Neural cell (in vitro differentiated cells): Measurements from ENCODE around the gene IL12RB2. TPM values are rescaled to one million over a fixed set of nuclear protein-coding genes. Genes with fewer than 3 reads are reported as not detected.

Experiments used
- H2AFZ ChIP-seq: fragments of 200-600, 300-800 bp; sonication (generic), shearing (Covaris generic); 2 replicates; pipeline ENCODE4 v1.6.0; 2014; ENCODE audit warnings: low read depth, mild to moderate bottlenecking, antibody characterized with exemption, low read length, moderate library complexity
- H3F3A ChIP-seq: fragments of 200-600 bp; shearing (Covaris generic); 2 replicates; pipeline ENCODE4 v1.6.1; 2016; ENCODE audit warnings: mild to moderate bottlenecking, moderate library complexity, mixed read lengths, antibody characterized with exemption, low read length; ENCODE audit not compliant: insufficient read depth, poor library complexity, severe bottlenecking
- H3K27ac ChIP-seq: fragments of 200-600, 300-800 bp; sonication (generic), shearing (Covaris generic); 2 replicates; pipeline ENCODE4 v1.5.1; 2014; ENCODE audit warnings: mild to moderate bottlenecking, low read length, moderate library complexity
- H3K27me3 ChIP-seq: fragments of 300-800, 200-600 bp; sonication (generic), shearing (Covaris generic); 2 replicates; pipeline ENCODE4 v1.6.0; 2014; ENCODE audit warnings: mild to moderate bottlenecking, low read depth, low read length, moderate library complexity; ENCODE audit not compliant: insufficient read depth
- H3K36me3 ChIP-seq: fragments of 300-800, 200-600 bp; sonication (generic), shearing (Covaris generic); 2 replicates; pipeline ENCODE4 v1.5.1; 2014; ENCODE audit warnings: mild to moderate bottlenecking, antibody characterized with exemption, low read length, moderate library complexity; ENCODE audit not compliant: insufficient read depth
- H3K4me2 ChIP-seq: fragments of 300-800, 200-600 bp; sonication (generic), shearing (Covaris generic); 2 replicates; pipeline ENCODE4 v1.6.0; 2014; ENCODE audit warnings: mild to moderate bottlenecking, low read length
- H3K4me3 ChIP-seq: fragments of 300-800, 200-600 bp; sonication (generic), shearing (Covaris generic); 2 replicates; pipeline ENCODE4 v1.5.1; 2014; ENCODE audit warnings: mild to moderate bottlenecking, low read length, moderate library complexity
- H3K79me2 ChIP-seq: fragments of 200-600 bp; shearing (Covaris generic); replicated peaks from 2 replicates; pipeline ENCODE4 v1.6.0; 2014; ENCODE audit warnings: mild to moderate bottlenecking, low read length, moderate library complexity; ENCODE audit not compliant: insufficient read depth
- H3K9ac ChIP-seq: fragments of 300-800, 200-600 bp; sonication (generic), shearing (Covaris generic); 2 replicates; pipeline ENCODE4 v1.6.1; 2016; ENCODE audit warnings: mild to moderate bottlenecking, low read length, mixed read lengths
- H3K9me2 ChIP-seq: fragments of 200-600 bp; shearing (Covaris generic); 2 replicates; pipeline ENCODE4 v1.6.1; 2016; ENCODE audit warnings: mild to moderate bottlenecking, low read length, mixed read lengths; ENCODE audit not compliant: insufficient read depth
- H3K9me3 ChIP-seq: fragments of 200-600, 300-800 bp; sonication (generic), shearing (Covaris generic); 2 replicates; pipeline ENCODE4 v1.6.1; 2016; ENCODE audit warnings: mild to moderate bottlenecking, mixed run types, low read length, moderate library complexity, mixed read lengths
- H4K20me1 ChIP-seq: fragments of 200-600 bp; shearing (Covaris generic); 2 replicates; pipeline ENCODE4 v1.6.1; 2016; ENCODE audit warnings: mild to moderate bottlenecking, mixed run types; ENCODE audit not compliant: insufficient read depth
- CTCF ChIP-seq: fragments of 450-650 bp; IDR thresholded peaks from 2 replicates; pipeline ENCODE4 v1.5.1; 2014; ENCODE audit warnings: antibody characterized with exemption, mild to moderate bottlenecking, moderate library complexity; ENCODE audit not compliant: poor library complexity, severe bottlenecking
- EP300 ChIP-seq: fragments of 450-650 bp; conservative IDR thresholded peaks from 2 replicates; pipeline ENCODE4 v1.6.1; 2014; ENCODE audit warnings: antibody characterized with exemption, mild to moderate bottlenecking, moderate library complexity; ENCODE audit not compliant: poor library complexity, severe bottlenecking
- EZH2 ChIP-seq: fragments of 200-600, 300-800 bp; shearing (Covaris generic), sonication (generic); IDR thresholded peaks from 2 replicates; pipeline ENCODE4 v1.6.1; 2014; ENCODE audit warnings: antibody characterized with exemption, low read length, borderline replicate concordance, mild to moderate bottlenecking; ENCODE audit not compliant: insufficient read depth, poor library complexity, severe bottlenecking
- MXI1 ChIP-seq: fragments of 450-650 bp; conservative IDR thresholded peaks from 2 replicates; pipeline ENCODE4 v1.6.1; 2014; ENCODE audit warnings: antibody characterized with exemption, mild to moderate bottlenecking; ENCODE audit not compliant: poor library complexity, severe bottlenecking
- POLR2AphosphoS5 ChIP-seq: IDR thresholded peaks from 2 replicates; pipeline ENCODE4 v1.6.1; 2012
- RAD21 ChIP-seq: fragments of 450-650 bp; conservative IDR thresholded peaks from 2 replicates; pipeline ENCODE4 v1.6.1; 2014; ENCODE audit warnings: antibody characterized with exemption, mild to moderate bottlenecking, moderate library complexity
- REST ChIP-seq: IDR thresholded peaks from 2 replicates; pipeline ENCODE4 v1.6.1; 2012; ENCODE audit warnings: borderline replicate concordance
- SMC3 ChIP-seq: fragments of 450-650 bp; conservative IDR thresholded peaks from 2 replicates; pipeline ENCODE4 v1.6.1; 2014; ENCODE audit warnings: antibody characterized with exemption, mild to moderate bottlenecking, moderate library complexity; ENCODE audit not compliant: poor library complexity
- TAF1 ChIP-seq: IDR thresholded peaks from 2 replicates; pipeline ENCODE4 v1.6.1; 2012; ENCODE audit warnings: low read depth
- polyA plus RNA-seq: library from polyadenylated mRNA; depleted of rRNA; stranded (reverse); fragments of >200 nt; gene quantifications from 2 replicates; pipeline ENCODE4 v1.2.3, GENCODE V29; 2014

The IL12RB2 gene
- polyA plus RNA-seq, 1 donor from 2014 or later, result not detected

DNA sequence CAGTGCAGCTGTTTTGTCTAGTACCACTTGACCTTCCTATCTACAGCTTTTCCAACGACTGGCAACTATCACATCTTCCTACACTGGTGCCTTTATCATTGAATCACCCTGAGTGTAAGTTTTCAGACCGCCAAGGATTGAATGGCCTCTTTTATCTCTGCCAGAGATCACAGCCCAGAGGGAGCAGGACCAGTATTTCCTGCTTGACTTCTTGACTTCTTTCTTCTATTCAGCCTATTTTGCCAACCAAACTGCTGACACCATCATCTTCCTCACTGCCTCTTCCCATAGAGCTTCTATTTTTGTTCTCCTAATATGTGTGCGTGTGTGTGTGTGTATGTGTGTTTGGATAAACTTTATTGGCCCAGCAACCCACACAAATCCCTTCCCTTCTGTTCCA, 68.7 kb downstream of the IL12RB2 start:
- Histone ChIP-seq H3K36me3 (no peaks in the 10 kb centered on the region), H3K9me2 (no peaks in the 10 kb centered on the region), H3K27ac (no peak overlapping the region), H3K27me3 (no peaks in the 10 kb centered on the region), H3F3A (no peaks in the 10 kb centered on the region), H4K20me1 (no peaks in the 10 kb centered on the region), H3K4me2 (no peak overlapping the region), H3K4me3 (no peak overlapping the region), H2AFZ (no peak overlapping the region), H3K9ac (no peak overlapping the region), H3K9me3 (no peaks in the 10 kb centered on the region), H3K79me2 (no peaks in the 10 kb centered on the region)
- TF ChIP-seq REST, result no peak
- TF ChIP-seq CTCF, result no peak
- no peak for TF ChIP-seq EP300
- no peak for TF ChIP-seq TAF1
- TF ChIP-seq RAD21, result no peak

GRCh38 chr1:67377253-67377652, 69.6 kb downstream of the IL12RB2 start:
- Histone ChIP-seq H3K9me2 (no peaks in the 10 kb centered on the region), H2AFZ (no peak overlapping the region), H3F3A (no peaks in the 10 kb centered on the region), H3K9me3 (no peaks in the 10 kb centered on the region), H3K27ac (no peak overlapping the region), H3K9ac (no peak overlapping the region), H3K4me2 (no peak overlapping the region), H3K79me2 (no peaks in the 10 kb centered on the region), H3K4me3 (no peak overlapping the region), H3K36me3 (no peaks in the 10 kb centered on the region), H3K27me3 (no peaks in the 10 kb centered on the region), H4K20me1 (no peaks in the 10 kb centered on the region)
- no peak for TF ChIP-seq EP300
- no peak for TF ChIP-seq RAD21
- TF ChIP-seq CTCF, result no peak
- TF ChIP-seq REST, result no peak
- no peak for TF ChIP-seq MXI1
- no peak for TF ChIP-seq POLR2AphosphoS5
- no peak for TF ChIP-seq SMC3
- no peak for TF ChIP-seq EZH2
- no peak for TF ChIP-seq TAF1
